ENCODE results near the gene NDC80.
"Not testable (repeated sequence)": the region's sequence is repeated elsewhere in the genome, so short reads cannot be mapped to it uniquely, and the experiment has no call there.

The NDC80 gene

GRCh38 chr18:2571200-2572170, at the start of gene NDC80, which contains the start of gene METTL4:
TSS of gene NDC80 (plus strand) at chr18:2571557. CDS start at chr18:2572986, 1,429 bp downstream.
TSS of gene METTL4 (minus strand) at chr18:2571505. CDS start at chr18:2567216, 4,289 bp downstream.
- FAIRE-seq, result peak; percentile 83

- FAIRE-seq, result no peak
Measured at GRCh38 chr18:2522112-2522511, 49.2 kb upstream of the NDC80 start.

- not testable (repeated sequence) for FAIRE-seq
Measured at GRCh38 chr18:2524794-2525198, 46.6 kb upstream of the NDC80 start.

GRCh38 chr18:2526329-2526728, 45.0 kb upstream of the NDC80 start:
- no peak for FAIRE-seq

- FAIRE-seq, result no peak
Measured at GRCh38 chr18:2529154-2529553, 42.2 kb upstream of the NDC80 start.

- no peak for FAIRE-seq
Measured at GRCh38 chr18:2531751-2532150, 39.6 kb upstream of the NDC80 start.

- no peak for FAIRE-seq
Measured at GRCh38 chr18:2532797-2533196, 38.6 kb upstream of the NDC80 start.

GRCh38 chr18:2534906-2535305, 36.5 kb upstream of the NDC80 start:
- FAIRE-seq, result no peak

GRCh38 chr18:2535419-2535910, 35.9 kb upstream of the NDC80 start:
- no peak for FAIRE-seq

- no peak for FAIRE-seq
Measured at GRCh38 chr18:2536063-2536462, 35.3 kb upstream of the NDC80 start.

- FAIRE-seq, result no peak
Measured at GRCh38 chr18:2536493-2536892, 34.9 kb upstream of the NDC80 start.

- FAIRE-seq, result peak; percentile 29
Measured at GRCh38 chr18:2537296-2537695, 34.1 kb upstream of the NDC80 start.

GRCh38 chr18:2538236-2538635, 33.1 kb upstream of the NDC80 start:
- no peak for FAIRE-seq

GRCh38 chr18:2538844-2539243, 32.5 kb upstream of the NDC80 start:
- no peak for FAIRE-seq

GRCh38 chr18:2540575-2540974, 30.8 kb upstream of the NDC80 start:
- no peak for FAIRE-seq

- peak; percentile 98 for FAIRE-seq
Measured at GRCh38 chr18:2541925-2542563, 29.3 kb upstream of the NDC80 start.

GRCh38 chr18:2545155-2545554, 26.2 kb upstream of the NDC80 start:
- FAIRE-seq, result peak; percentile 73

- peak; percentile 98 for FAIRE-seq
Measured at GRCh38 chr18:2547477-2548087, 23.8 kb upstream of the NDC80 start.

- no peak for FAIRE-seq
Measured at GRCh38 chr18:2549462-2549861, 21.9 kb upstream of the NDC80 start.

- FAIRE-seq, result no peak
Measured at GRCh38 chr18:2551425-2551824, 19.9 kb upstream of the NDC80 start.

- no peak for FAIRE-seq
Measured at GRCh38 chr18:2554696-2555095, 16.7 kb upstream of the NDC80 start.

- no peak for FAIRE-seq
Measured at GRCh38 chr18:2555895-2556294, 15.5 kb upstream of the NDC80 start.

GRCh38 chr18:2557536-2557935, 13.8 kb upstream of the NDC80 start:
- no peak for FAIRE-seq

Data from A204.1 (cell line).